Spleen (tissue), 11 donors: ENCODE results near the gene CHRM1. TPM values are rescaled to one million over a fixed set of nuclear protein-coding genes. Genes with fewer than 3 reads are reported as not detected.

Source experiments
- DNase-seq: peaks from one replicate; pipeline ENCODE4 v3.0.0-alpha.2; 2020
- H3K27ac ChIP-seq, 8 donors: fragments of 200-600 bp; sonication (generic) in 7 of 8; 1 replicate in 4 of 8; 2 replicates in 4 of 8; pipeline versions ENCODE4 v1.5.0 to v1.8.0; 2016 to 2021; ENCODE audit warnings: inconsistent platforms in 4 of 8, mild to moderate bottlenecking in 4 of 8, moderate library complexity in 1 of 8
- H3K27me3 ChIP-seq, 7 donors: fragments of 200-600 bp; sonication (generic) in 6 of 7; replicated peaks in 1 of 7; 1 replicate in 4 of 7; 2 replicates in 3 of 7; pipeline versions ENCODE4 v1.5.0 to v1.8.0; 2016 to 2021; ENCODE audit warnings: inconsistent platforms in 3 of 7, mild to moderate bottlenecking in 1 of 7
- H3K36me3 ChIP-seq, 6 donors: fragments of 200-600 bp; sonication (generic) in 5 of 6; 1 replicate in 4 of 6; 2 replicates in 2 of 6; pipeline versions ENCODE4 v1.5.0 to v1.8.0; 2016 to 2021; ENCODE audit warnings: inconsistent platforms in 2 of 6
- H3K4me1 ChIP-seq, 6 donors: fragments of 200-600 bp; sonication (generic) in 5 of 6; 1 replicate in 3 of 6; 2 replicates in 3 of 6; pipeline versions ENCODE4 v1.5.0 to v1.8.0; 2016 to 2021; ENCODE audit warnings: inconsistent platforms in 3 of 6
- H3K4me3 ChIP-seq, 8 donors: fragments of 200-600 bp; sonication (generic) in 7 of 8; 1 replicate in 4 of 8; 2 replicates in 4 of 8; pipeline versions ENCODE4 v1.5.0 to v1.8.0; 2016 to 2021; ENCODE audit warnings: inconsistent platforms in 4 of 8, mild to moderate bottlenecking in 4 of 8, moderate library complexity in 2 of 8
- H3K9me3 ChIP-seq, 8 donors: fragments of 200-600 bp; sonication (generic) in 7 of 8; 1 replicate in 4 of 8; 2 replicates in 4 of 8; pipeline versions ENCODE4 v1.5.0 to v1.8.0; 2016 to 2021; ENCODE audit warnings: inconsistent platforms in 4 of 8
- CTCF ChIP-seq, 11 experiments: fragments of 200-600 bp in 7 of 11; fragments of 450-650 bp in 4 of 11; sonication (generic) in 4 of 11; IDR thresholded peaks in 8 of 11; conservative IDR thresholded peaks in 3 of 11; 1 replicate in 7 of 11; 2 replicates in 4 of 11; pipeline versions ENCODE4 v1.4.0 to v1.8.0; 2016 to 2021; ENCODE audit warnings: antibody characterized with exemption in 11 of 11, inconsistent platforms in 4 of 11, mild to moderate bottlenecking in 1 of 11
- POLR2A ChIP-seq, 3 donors: fragments of 450-650 bp; IDR thresholded peaks; one replicate each; pipeline ENCODE4 v1.5.1; 2017; ENCODE audit warnings: antibody characterized with exemption in 3 of 3, mild to moderate bottlenecking in 1 of 3
- POLR2AphosphoS5 ChIP-seq, 3 donors: sonication (generic); formaldehyde crosslinking; IDR thresholded peaks; one replicate each; pipeline ENCODE4 v1.5.1; 2017; ENCODE audit warnings: antibody characterized with exemption in 3 of 3
- WGBS, 5 donors: extraction: QIAGEN DNeasy Blood & Tissue Kit in 3 of 5; methylation state at CpG; one replicate each; pipeline versions ENCODE4 v1.1.5 to v1.1.7; 2013 to 2018; 5-methylcytosine and 5-hydroxymethylcytosine counted together
- intact Hi-C: fragments of 100-400 bp; cut with DNase I; formaldehyde crosslinking; loops from one replicate; pipeline ENCODE4 v1.15.0; 2023; ENCODE audit warnings: low total_unique reads
- polyA plus RNA-seq, 3 donors: library from polyadenylated mRNA; stranded (reverse); fragments of 200-250 nt; gene quantifications; one replicate each; pipeline ENCODE4 v1.2.1, GENCODE V29; 2013
- total RNA-seq, 7 donors: library from RNA; depleted of rRNA in 3 of 7; stranded (reverse); fragments of >200 nt in 3 of 7; fragmentation: NEBNext Ultra II Directional in 4 of 7; extraction: Animal tissue kit (Norgen Biotek cat#: 25700) in 4 of 7; gene quantifications; one replicate each; pipeline versions ENCODE4 v1.1.0 to v1.2.1, GENCODE V29; 2016 to 2021
- donor health status: healthy with polysubstance abuse.
- donor health status: DM: no; HTN: no; CAD: no; lungs with moderate emphysema.
- donor health status: DM: no; HTN: no; CAD: no.
- donor health status: Bipolar disorder and iron deficiency.
- donor health status: healthy.
- donor health status: DM: no; HTN: no; CAD: no.
- donor health status: DM: yes; HTN: yes; CAD: no.

Gene CHRM1
- total and polyA plus RNA-seq, 10 donors, result not detected

- Histone ChIP-seq H3K9me3 (no peaks in the 10 kb centered on the region), H3K4me1 (peaks cover 22 to 85% (median 56%) of the 10 kb centered on the region in 6 donors), H3K36me3 (peaks cover 13 to 65% (median 63%) of the 10 kb centered on the region in 6 donors), H3K27ac (peak overlapping the region in 4 of 8 donors; percentile 97 to 99 (median 98)), H3K27me3 (no peaks in the 10 kb centered on the region), H3K4me3 (peak overlapping the region in 1 of 8 donors; percentile 86)
- TF ChIP-seq CTCF (IDR thresholded peaks at IDR 0.05 in 8 of 11, conservative IDR thresholded peaks at IDR 0.05 in 3 of 11) (no peak), POLR2A (IDR thresholded peaks at IDR 0.05) (no peak), POLR2AphosphoS5 (IDR thresholded peaks at IDR 0.05) (no peak)
- intact Hi-C loops, result no loop called here
- no peak for DNase-seq
- WGBS, 5 donors, result 81 to 94% (median 91%) methylated on average over 3 of the region's 3 CpGs
Observed at GRCh38 chr11:62883673-62884072, 37.5 kb downstream of the CHRM1 start.

GRCh38 chr11:62882788-62883501, 38.2 kb downstream of the CHRM1 start:
- intact Hi-C loops, result no loop called here
- H3K36me3 ChIP-seq, result peaks cover 8 to 57% (median 56%) of the 10 kb centered on the region in 6 donors
- peak overlapping the region in 6 of 8 donors; percentile 80 to 100 (median 90) for H3K4me3 ChIP-seq
- no peak for TF ChIP-seq POLR2A (IDR thresholded peaks at IDR 0.05)
- no peak for TF ChIP-seq POLR2AphosphoS5 (IDR thresholded peaks at IDR 0.05)
- no peak for TF ChIP-seq CTCF (IDR thresholded peaks at IDR 0.05 in 8 of 11, conservative IDR thresholded peaks at IDR 0.05 in 3 of 11)
- 49 to 76% (median 62%) methylated on average over 5 of the region's 5 CpGs for WGBS, 5 donors
- DNase-seq, result no peak
- H3K9me3 ChIP-seq, result no peaks in the 10 kb centered on the region
- peaks cover 22 to 77% (median 53%) of the 10 kb centered on the region in 6 donors for H3K4me1 ChIP-seq
- H3K27me3 ChIP-seq, result no peaks in the 10 kb centered on the region
- peak overlapping the region in 6 of 8 donors; percentile 97 to 100 (median 98) for H3K27ac ChIP-seq

- Histone ChIP-seq H3K9me3 (no peaks in the 10 kb centered on the region), H3K4me3 (peak overlapping the region; percentile 80 to 100 (median 90)), H3K27me3 (no peaks in the 10 kb centered on the region), H3K4me1 (peaks cover 22 to 73% (median 53%) of the 10 kb centered on the region in 6 donors), H3K36me3 (peaks cover 8 to 52% (median 50%) of the 10 kb centered on the region in 6 donors), H3K27ac (peak overlapping the region in 6 of 8 donors; percentile 97 to 100 (median 98))
- DNase-seq, result no peak
- 48 to 74% (median 64%) methylated on average over 6 of the region's 6 CpGs for WGBS, 5 donors
- intact Hi-C loops, result no loop called here
- TF ChIP-seq CTCF (IDR thresholded peaks at IDR 0.05 in 8 of 11, conservative IDR thresholded peaks at IDR 0.05 in 3 of 11) (no peak), POLR2A (IDR thresholded peaks at IDR 0.05) (no peak), POLR2AphosphoS5 (IDR thresholded peaks at IDR 0.05) (no peak)
Observed at GRCh38 chr11:62882431-62882749, 38.8 kb downstream of the CHRM1 start.

- peak; percentile 96 for DNase-seq
- WGBS, 5 donors, result 6 to 7% (median 6%) methylated on average over 20 to 21 of the region's 21 CpGs
- H3K4me1 ChIP-seq, result peaks cover 22 to 67% (median 53%) of the 10 kb centered on the region in 6 donors
- H3K9me3 ChIP-seq, result no peaks in the 10 kb centered on the region
- peaks cover 8 to 46% (median 44%) of the 10 kb centered on the region in 6 donors for H3K36me3 ChIP-seq
- peak overlapping the region; percentile 96 to 100 (median 98) for H3K27ac ChIP-seq
- H3K4me3 ChIP-seq, result peak overlapping the region; percentile 80 to 100 (median 90)
- TF ChIP-seq CTCF (IDR thresholded peaks at IDR 0.05 in 8 of 11, conservative IDR thresholded peaks at IDR 0.05 in 3 of 11), result peak in 4 of 11 experiments; percentile 15 to 49 (median 39)
- no peak for TF ChIP-seq POLR2A (IDR thresholded peaks at IDR 0.05)
- TF ChIP-seq POLR2AphosphoS5 (IDR thresholded peaks at IDR 0.05), result peak in 1 of 3 donors; percentile 70
- intact Hi-C loops, result no loop called here
- H3K27me3 ChIP-seq, result no peaks in the 10 kb centered on the region
Observed at GRCh38 chr11:62881579-62882430, 39.4 kb downstream of the CHRM1 start.
